ENCODE data around the gene PCGF1. TPM values are rescaled to one million over a fixed set of nuclear protein-coding genes. Genes with fewer than 3 reads are reported as not detected.

Gene PCGF1
- total and polyA plus RNA-seq, 2 of the 4 experiments (the other 2 are of a cell fraction) = 23.4 to 31.4 TPM

DNA sequence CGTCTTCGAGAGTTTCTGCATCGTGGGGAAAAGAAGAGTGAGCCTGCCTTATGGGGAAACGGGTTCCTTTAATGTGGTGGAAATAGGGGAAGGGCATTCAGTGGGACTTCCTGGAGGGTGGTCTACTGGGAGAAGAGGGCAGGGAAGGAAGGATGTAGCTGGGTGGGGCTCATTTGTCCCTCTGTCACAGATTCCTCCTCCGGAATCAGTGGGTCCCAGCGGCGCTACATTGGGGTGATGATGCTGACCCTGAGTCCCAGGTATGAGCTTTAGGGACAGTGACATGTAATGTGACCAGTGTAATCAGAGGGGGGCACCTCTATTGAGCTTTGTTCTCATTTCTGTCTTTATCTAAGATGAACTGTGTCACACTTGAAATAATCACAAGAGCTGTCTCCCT is 24.2 kb upstream of the PCGF1 start:
- CTCF ChIA-PET = interaction anchor here (1.3 to 3.0 kb wide), 2 partner anchors 48 to 56 kb away, joined by 3 to 14 read pairs; no protein-coding TSS in a partner anchor
- no peak overlapping the region for H3K23ac ChIP-seq (ENCODE audit: low read depth, low read length)
- H2BK15ac ChIP-seq (ENCODE audit: low read depth, low read length) = no peak overlapping the region
- dilution Hi-C loops (cut with HindIII; ENCODE audit: low sequenced_read_pairs, unreplicated experiment) (no loop called here), in situ Hi-C loops (cut with MboI; ENCODE audit: low sequenced_read_pairs) (no loop called here), intact Hi-C loops (cut with micrococcal nuclease) (no loop called here)
- H3K4me1 ChIP-seq (ENCODE audit: control insufficient read depth, insufficient read depth, low read length) = peaks cover 12% of the 10 kb centered on the region
- H3K27me3 ChIP-seq (ENCODE audit: control insufficient read depth, insufficient read depth, low read length) = no peaks in the 10 kb centered on the region
- H3K27ac ChIP-seq (ENCODE audit: insufficient read depth, low read length) = no peak overlapping the region
- H3K4ac ChIP-seq (ENCODE audit: low read depth, low read length) = 0 out of 2 replicates have a peak overlapping the region, but pooled peaks have one; percentile 89
- H4K8ac ChIP-seq (ENCODE audit: low read depth in 2 of 2, low read length in 2 of 2) = peak overlapping the region in 1 of 2 experiments; percentile 71; a peak in 1 of 4 replicates
- H3K18ac ChIP-seq (ENCODE audit: low read depth, low read length) = no peak overlapping the region
- peak overlapping the region; percentile 90; the same call in 1 of the 2 replicates for H3K9ac ChIP-seq (ENCODE audit: low read depth, low read length)
- WGBS, 2 experiments (ENCODE audit: extremely low coverage in 2 of 2, insufficient read length in 1 of 2) = 81% methylated on average over 3 of the region's 7 CpGs; no CpG with 5 or more reads in 1 of the 2 experiments
- no TSS peak for BruUV-seq (replicated peaks)
- no peak overlapping the region for H2AFZ ChIP-seq (replicated peaks; ENCODE audit: low read length, poor library complexity)
- H2AK5ac ChIP-seq (ENCODE audit: low read depth, low read length) = peak overlapping the region; percentile 61; the same call in 1 of the 2 replicates
- TF ChIP-seq FOS (IDR thresholded peaks at IDR 0.05; ENCODE audit: low read depth, low read length) (no peak), SMC3 (IDR thresholded peaks at IDR 0.05; ENCODE audit: low read depth, low read length) (no peak), NFE2L2 (IDR thresholded peaks at IDR 0.05; ENCODE audit: low read depth, low read length) (no peak)
- H4K20me1 ChIP-seq (ENCODE audit: insufficient read depth, low read length) = peaks cover 13% of the 10 kb centered on the region
- peaks cover 17% of the 10 kb centered on the region for H3K9me1 ChIP-seq (ENCODE audit: insufficient read depth, low read length)
- H3K4me2 ChIP-seq (ENCODE audit: low read depth, low read length) = no peak overlapping the region
- peaks cover 32 to 49% of the 10 kb centered on the region in 2 experiments for H3K79me1 ChIP-seq (ENCODE audit: low read depth in 1 of 2, low read length in 2 of 2)
- no peak overlapping the region for H2BK20ac ChIP-seq (ENCODE audit: low read depth, low read length)
- peak overlapping the region; percentile 38; the same call in 1 of the 2 replicates for H4K5ac ChIP-seq (ENCODE audit: low read depth, low read length)
- H3K14ac ChIP-seq (replicated peaks; ENCODE audit: low read depth, low read length) = no peak overlapping the region
- no peak overlapping the region for H3K56ac ChIP-seq (ENCODE audit: extremely low read depth, insufficient read depth, low read length)
- no peak for DNase-seq
- no peak overlapping the region for H3K4me3 ChIP-seq (ENCODE audit: insufficient read depth, low read depth, low read length)
- peaks cover 37% of the 10 kb centered on the region for H3K36me3 ChIP-seq (ENCODE audit: control insufficient read depth, insufficient read depth, low read length)
- H2BK120ac ChIP-seq (ENCODE audit: low read depth, low read length) = no peak overlapping the region
- peak overlapping the region; percentile 100 for H2AK9ac ChIP-seq (replicated peaks; ENCODE audit: low read depth, low read length, poor library complexity)
- POLR2A ChIA-PET (ENCODE audit: unreplicated experiment) = no interaction called here
- ATAC-seq (ENCODE audit: low read depth) = no peak
- H3K9me3 ChIP-seq (ENCODE audit: control insufficient read depth, insufficient read depth, low read length) = no peaks in the 10 kb centered on the region
- H4K91ac ChIP-seq (ENCODE audit: insufficient read depth, low read depth, low read length) = no peak overlapping the region; the same call in 1 of the 2 replicates
- H2BK5ac ChIP-seq (ENCODE audit: low read depth, low read length, poor library complexity, severe bottlenecking) = no peak overlapping the region
